IMR-90 (cell line): ENCODE measurements around the gene RAB30. TPM values are rescaled to one million over a fixed set of nuclear protein-coding genes. Genes with fewer than 3 reads are reported as not detected.
"Not testable (repeated sequence)": the region's sequence is repeated elsewhere in the genome, so short reads cannot be mapped to it uniquely, and the experiment has no call there.

Source experiments
- ATAC-seq: fragments of 200-7000 bp; cut with Tn5 transposase; 2 replicates; pipeline ENCODE4 v1.9.1; 2020; ENCODE audit warnings: low read depth, mild to moderate bottlenecking, moderate library complexity
- BruUV-seq: library from RNA; stranded (reverse); fragments of 400-500 nt; replicated peaks from 2 replicates; lab custom pipeline; 2021; lab: Mats Ljungman, UMichigan
- CTCF ChIA-PET: fragments of 300-600 bp; formaldehyde crosslinking; extraction: SDS; loops from one replicate; lab custom pipeline; 2021; ENCODE audit warnings: antibody characterized with exemption; lab: Yijun Ruan, JAX
- POLR2A ChIA-PET: fragments of 300-600 bp; sonication (Branson Sonifier 250); formaldehyde crosslinking; loops from one replicate; lab custom pipeline; 2022; ENCODE audit warnings: antibody characterized with exemption; ENCODE audit not compliant: unreplicated experiment; lab: Charles Lee
- DNase-seq: peaks from one replicate; pipeline ENCODE4 v3.0.0; 2013
- H2AFZ ChIP-seq: replicated peaks from 2 replicates; pipeline ENCODE3; 2013; ENCODE audit warnings: low read length, mild to moderate bottlenecking; ENCODE audit not compliant: poor library complexity
- H2AK5ac ChIP-seq: 2 replicates; pipeline ENCODE4 v1.6.1; 2013; ENCODE audit warnings: low read depth, low read length, inconsistent platforms
- H2AK9ac ChIP-seq: replicated peaks from 2 replicates; pipeline ENCODE3; 2013; ENCODE audit warnings: mild to moderate bottlenecking, low read depth, low read length, moderate library complexity; ENCODE audit not compliant: poor library complexity
- H2BK120ac ChIP-seq: 2 replicates; pipeline ENCODE4 v1.6.1; 2013; ENCODE audit warnings: low read depth, low read length, inconsistent platforms
- H2BK15ac ChIP-seq: 3 replicates; pipeline ENCODE4 v1.6.1; 2013; ENCODE audit warnings: low read depth, low read length, inconsistent platforms
- H2BK20ac ChIP-seq: 2 replicates; pipeline ENCODE4 v1.6.1; 2013; ENCODE audit warnings: low read depth, mild to moderate bottlenecking, inconsistent platforms, low read length, moderate library complexity
- H2BK5ac ChIP-seq: 2 replicates; pipeline ENCODE4 v1.6.1; 2013; ENCODE audit warnings: mild to moderate bottlenecking, low read depth, low read length, inconsistent platforms; ENCODE audit not compliant: poor library complexity, severe bottlenecking
- H3K14ac ChIP-seq: replicated peaks from 2 replicates; pipeline ENCODE4 v1.6.1; 2013; ENCODE audit warnings: low read depth, low read length, inconsistent platforms
- H3K18ac ChIP-seq: 2 replicates; pipeline ENCODE4 v1.6.1; 2013; ENCODE audit warnings: low read depth, low read length, control low read depth
- H3K23ac ChIP-seq: 2 replicates; pipeline ENCODE4 v1.6.1; 2013; ENCODE audit warnings: low read depth, low read length, inconsistent platforms
- H3K27ac ChIP-seq: 2 replicates; pipeline ENCODE4 v1.5.1; 2013; ENCODE audit warnings: mild to moderate bottlenecking, control low read depth, low read length; ENCODE audit not compliant: insufficient read depth
- H3K27me3 ChIP-seq: 2 replicates; pipeline ENCODE4 v1.6.1; 2013; ENCODE audit warnings: low read length; ENCODE audit not compliant: control insufficient read depth, insufficient read depth
- H3K36me3 ChIP-seq: 2 replicates; pipeline ENCODE4 v1.6.1; 2013; ENCODE audit warnings: low read length, mixed read lengths; ENCODE audit not compliant: control insufficient read depth, insufficient read depth
- H3K4ac ChIP-seq: 2 replicates; pipeline ENCODE4 v1.6.1; 2013; ENCODE audit warnings: low read depth, low read length, inconsistent platforms
- H3K4me1 ChIP-seq: 2 replicates; pipeline ENCODE4 v1.6.1; 2013; ENCODE audit warnings: low read length, mixed read lengths; ENCODE audit not compliant: control insufficient read depth, insufficient read depth
- H3K4me2 ChIP-seq: 2 replicates; pipeline ENCODE4 v1.6.1; 2013; ENCODE audit warnings: low read depth, mild to moderate bottlenecking, control low read depth, low read length, moderate library complexity
- H3K4me3 ChIP-seq: 2 replicates; pipeline ENCODE4 v1.5.1; 2013; ENCODE audit warnings: low read depth, mild to moderate bottlenecking, control low read depth, low read length, moderate library complexity; ENCODE audit not compliant: insufficient read depth
- H3K56ac ChIP-seq: 2 replicates; pipeline ENCODE4 v1.6.1; 2013; ENCODE audit warnings: low read length, inconsistent platforms; ENCODE audit not compliant: insufficient read depth; ENCODE audit errors: extremely low read depth
- H3K79me1 ChIP-seq, 2 experiments: 2 replicates each; pipeline ENCODE4 v1.6.1; 2013; ENCODE audit warnings: low read length in 2 of 2, inconsistent platforms in 1 of 2, low read depth in 1 of 2
- H3K9ac ChIP-seq: 2 replicates; pipeline ENCODE4 v1.6.1; 2013; ENCODE audit warnings: low read depth, low read length, control low read depth
- H3K9me1 ChIP-seq: 2 replicates; pipeline ENCODE4 v1.6.1; 2013; ENCODE audit warnings: low read length, inconsistent platforms; ENCODE audit not compliant: insufficient read depth
- H3K9me3 ChIP-seq: 2 replicates; pipeline ENCODE4 v1.6.1; 2013; ENCODE audit warnings: low read length; ENCODE audit not compliant: control insufficient read depth, insufficient read depth
- H4K20me1 ChIP-seq: 2 replicates; pipeline ENCODE4 v1.6.1; 2013; ENCODE audit warnings: low read length, inconsistent platforms; ENCODE audit not compliant: insufficient read depth
- H4K5ac ChIP-seq: 2 replicates; pipeline ENCODE4 v1.6.1; 2013; ENCODE audit warnings: mild to moderate bottlenecking, low read depth, low read length, control low read depth
- H4K8ac ChIP-seq, 2 experiments: 2 replicates each; pipeline ENCODE4 v1.6.1; 2013; ENCODE audit warnings: low read depth in 2 of 2, low read length in 2 of 2, control low read depth in 1 of 2, inconsistent platforms in 1 of 2
- H4K91ac ChIP-seq: 2 replicates; pipeline ENCODE4 v1.6.1; 2013; ENCODE audit warnings: low read depth, low read length, inconsistent platforms; ENCODE audit not compliant: insufficient read depth
- WGBS, 2 experiments: methylation state at CpG; one replicate each; pipeline versions ENCODE4 v1.1.5 to v1.1.7; 2013; ENCODE audit warnings: missing lambda C conversion rate in 2 of 2; ENCODE audit not compliant: insufficient read length in 1 of 2; ENCODE audit errors: extremely low coverage in 2 of 2; 5-methylcytosine and 5-hydroxymethylcytosine counted together
- dilution Hi-C: fragments of 300-500 bp; cut with HindIII; formaldehyde crosslinking; loops from one replicate; pipeline ENCODE4 v1.14.3; 2018; ENCODE audit warnings: low sequenced_read_pairs; ENCODE audit not compliant: unreplicated experiment
- in situ Hi-C: fragments of 300-500 bp; cut with MboI; formaldehyde crosslinking; loops from 3 replicates; pipeline ENCODE4 v1.14.3; 2019; ENCODE audit warnings: low sequenced_read_pairs, inconsistent platforms, mixed read lengths
- intact Hi-C: fragments of 100-400 bp; cut with micrococcal nuclease; formaldehyde crosslinking; loops from 2 replicates; pipeline ENCODE4 v1.10.0; 2022
- polyA plus RNA-seq, 3 experiments: library from polyadenylated mRNA; depleted of rRNA; stranded (reverse); fragments of >200 nt; gene quantifications; 2 replicates each; pipeline ENCODE4 v1.2.3, GENCODE V29; 2012; ENCODE audit warnings: low replicate concordance in 1 of 3
- total RNA-seq: library from RNA; depleted of rRNA; stranded (reverse); fragments of >200 nt; gene quantifications from 2 replicates; pipeline ENCODE4 v1.2.3, GENCODE V29; 2012

RAB30 gene
- total and polyA plus RNA-seq, 2 of the 4 experiments (the other 2 are of a cell fraction): 7.2 to 25.6 TPM

- H2BK15ac ChIP-seq, H3K4me2 ChIP-seq, in situ Hi-C loops, BruUV-seq, H2BK20ac ChIP-seq, H3K4ac ChIP-seq, H2AFZ ChIP-seq, POLR2A ChIA-PET, intact Hi-C loops, H3K9me3 ChIP-seq, H3K36me3 ChIP-seq, H3K23ac ChIP-seq, H4K5ac ChIP-seq, H3K9me1 ChIP-seq, DNase-seq, H3K4me3 ChIP-seq, H3K9ac ChIP-seq, H3K4me1 ChIP-seq, H3K14ac ChIP-seq, H2BK120ac ChIP-seq, H4K91ac ChIP-seq, H3K79me1 ChIP-seq, H4K8ac ChIP-seq, H2BK5ac ChIP-seq, H4K20me1 ChIP-seq, H3K27me3 ChIP-seq, H2AK5ac ChIP-seq, H3K27ac ChIP-seq, dilution Hi-C loops, H3K56ac ChIP-seq, ATAC-seq, CTCF ChIA-PET, H3K18ac ChIP-seq, H2AK9ac ChIP-seq: not testable (repeated sequence)
- no CpG with 5 or more reads among the region's 1 CpG for WGBS, 2 experiments
Measured at GRCh38 chr11:82945041-82945440, 126.7 kb downstream of the RAB30 start.
